ENCODE results near the gene GPR132. TPM values are rescaled to one million over a fixed set of nuclear protein-coding genes. Genes with fewer than 3 reads are reported as not detected.
A peak's percentile ranks its signal among the peaks of the same experiment; 100 is the strongest.

Gene GPR132
- total and polyA plus RNA-seq, 11 donors = 0.27 to 5.3 (median 0.75) TPM

GRCh38 chr14:105089746-105090492 lies 24.7 kb upstream of the GPR132 start:
- TF ChIP-seq, protein P1, sequence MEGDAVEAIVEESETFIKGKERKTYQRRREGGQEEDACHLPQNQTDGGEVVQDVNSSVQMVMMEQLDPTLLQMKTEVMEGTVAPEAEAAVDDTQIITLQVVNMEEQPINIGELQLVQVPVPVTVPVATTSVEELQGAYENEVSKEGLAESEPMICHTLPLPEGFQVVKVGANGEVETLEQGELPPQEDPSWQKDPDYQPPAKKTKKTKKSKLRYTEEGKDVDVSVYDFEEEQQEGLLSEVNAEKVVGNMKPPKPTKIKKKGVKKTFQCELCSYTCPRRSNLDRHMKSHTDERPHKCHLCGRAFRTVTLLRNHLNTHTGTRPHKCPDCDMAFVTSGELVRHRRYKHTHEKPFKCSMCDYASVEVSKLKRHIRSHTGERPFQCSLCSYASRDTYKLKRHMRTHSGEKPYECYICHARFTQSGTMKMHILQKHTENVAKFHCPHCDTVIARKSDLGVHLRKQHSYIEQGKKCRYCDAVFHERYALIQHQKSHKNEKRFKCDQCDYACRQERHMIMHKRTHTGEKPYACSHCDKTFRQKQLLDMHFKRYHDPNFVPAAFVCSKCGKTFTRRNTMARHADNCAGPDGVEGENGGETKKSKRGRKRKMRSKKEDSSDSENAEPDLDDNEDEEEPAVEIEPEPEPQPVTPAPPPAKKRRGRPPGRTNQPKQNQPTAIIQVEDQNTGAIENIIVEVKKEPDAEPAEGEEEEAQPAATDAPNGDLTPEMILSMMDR (IDR thresholded peaks at IDR 0.05) = no peak
- TF ChIP-seq POLR2A (IDR thresholded peaks at IDR 0.05) = no peak
- Histone ChIP-seq H3K27me3 (peaks cover 0 to 11% (median 0%) of the 10 kb centered on the region in 9 donors), H3K4me1 (peaks cover 15 to 71% (median 53%) of the 10 kb centered on the region in 12 donors), H3K9me3 (no peaks in the 10 kb centered on the region), H3K4me3 (no peak overlapping the region), H3K27ac (peak overlapping the region in 9 of 12 donors; percentile 53 to 95 (median 83)), H3K36me3 (no peaks in the 10 kb centered on the region)
- DNase-seq (peak in 3 of 5 donors; percentile 8 to 57 (median 25)), ATAC-seq (no peak)
- WGBS, 4 donors = 78 to 94% (median 84%) methylated on average over 11 to 15 of the region's 15 CpGs
- intact Hi-C loops (cut with DNase I) = loop anchor here (2.0 to 10.0 kb wide), 13 partner anchors 43 to 435 kb away; partner anchors contain the start of genes JAG2 (in 5 of the 10), AHNAK2 (in 2 of the 10) and TMEM121 (in 2 of the 10)

GRCh38 chr14:105088812-105089745 lies 23.8 kb upstream of the GPR132 start:
- H3K27me3 ChIP-seq = peaks cover 0 to 11% (median 0%) of the 10 kb centered on the region in 9 donors
- TF ChIP-seq POLR2A (IDR thresholded peaks at IDR 0.05) = no peak
- TF ChIP-seq, protein P1 (IDR thresholded peaks at IDR 0.05) = no peak
- ATAC-seq = no peak
- no peak overlapping the region for H3K4me3 ChIP-seq
- no peaks in the 10 kb centered on the region for H3K36me3 ChIP-seq
- DNase-seq = peak in 4 of 5 donors; percentile 9 to 63 (median 26)
- peak overlapping the region in 1 of 12 donors; percentile 66 for H3K27ac ChIP-seq
- WGBS, 4 donors = 88 to 94% (median 92%) methylated on average over 14 to 24 of the region's 24 CpGs
- H3K9me3 ChIP-seq = no peaks in the 10 kb centered on the region
- peaks cover 15 to 68% (median 51%) of the 10 kb centered on the region in 12 donors for H3K4me1 ChIP-seq
- intact Hi-C loops (cut with DNase I) = loop anchor here in 3 of 10 donors (5.0 kb wide), 2 partner anchors 42 to 112 kb away; partner anchors contain the start of gene AHNAK2 (in 2 of the 3)

- Histone ChIP-seq H3K4me3 (peak overlapping the region in 9 of 12 donors; percentile 43 to 64 (median 54)), H3K4me1 (peaks cover 15 to 60% (median 46%) of the 10 kb centered on the region in 12 donors), H3K9me3 (no peaks in the 10 kb centered on the region), H3K27ac (peak overlapping the region in 7 of 12 donors; percentile 24 to 74 (median 46)), H3K36me3 (no peaks in the 10 kb centered on the region), H3K27me3 (peaks cover 0 to 11% (median 0%) of the 10 kb centered on the region in 9 donors)
- TF ChIP-seq, protein P1 (IDR thresholded peaks at IDR 0.05) = no peak
- no peak for TF ChIP-seq POLR2A (IDR thresholded peaks at IDR 0.05)
- ATAC-seq (peak in 1 of 4 donors; percentile 1), DNase-seq (peak; percentile 59 to 80 (median 69))
- 18 to 45% (median 28%) methylated on average over 31 to 44 of the region's 44 CpGs for WGBS, 4 donors
- intact Hi-C loops (cut with DNase I) = loop anchor here in 5 of 10 donors (2.0 to 5.0 kb wide), 3 partner anchors 41 to 111 kb away; partner anchors contain the start of gene AHNAK2 (in 2 of the 5)
Measured at GRCh38 chr14:105087963-105088811, 23.0 kb upstream of the GPR132 start.

All from heart left ventricle (tissue), 16 donors.